ENCODE measurements around the gene CIAO3. TPM values are rescaled to one million over a fixed set of nuclear protein-coding genes. Genes with fewer than 3 reads are reported as not detected.
A peak's percentile ranks its signal among the peaks of the same experiment; 100 is the strongest.
"Not testable (repeated sequence)": the region's sequence is repeated elsewhere in the genome, so short reads cannot be mapped to it uniquely, and the experiment has no call there.

Gene CIAO3
- total RNA-seq, 2 donors from 2014 or later: 22.6 to 23.3 TPM

DNA sequence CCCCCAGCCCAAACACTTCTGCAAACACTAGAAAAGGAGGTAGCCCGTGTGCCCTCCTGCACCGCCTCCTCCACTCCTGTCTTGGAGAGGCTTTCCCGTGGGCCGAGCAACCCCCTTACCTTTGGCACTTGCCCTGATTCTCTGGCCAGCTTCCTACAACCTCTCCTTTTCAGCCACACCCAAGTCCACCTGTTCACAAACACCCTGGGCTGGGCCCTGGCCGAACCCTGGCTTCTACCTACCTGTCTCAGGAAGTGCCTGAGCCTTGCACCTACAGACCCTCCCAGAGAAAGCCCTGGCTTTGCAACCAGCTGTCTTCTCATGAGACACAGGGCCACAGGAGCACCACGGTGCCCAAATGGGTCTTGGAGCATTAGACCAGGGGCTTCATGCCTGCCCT, 21.9 kb downstream of the CIAO3 start:
- intact Hi-C loops (cut with DNase I): loop anchor here in 1 of 2 donors (10.0 kb wide), 1 partner anchor 336 kb away; no protein-coding TSS in a partner anchor
- DNase-seq: no peak
- no peak for ATAC-seq

DNA sequence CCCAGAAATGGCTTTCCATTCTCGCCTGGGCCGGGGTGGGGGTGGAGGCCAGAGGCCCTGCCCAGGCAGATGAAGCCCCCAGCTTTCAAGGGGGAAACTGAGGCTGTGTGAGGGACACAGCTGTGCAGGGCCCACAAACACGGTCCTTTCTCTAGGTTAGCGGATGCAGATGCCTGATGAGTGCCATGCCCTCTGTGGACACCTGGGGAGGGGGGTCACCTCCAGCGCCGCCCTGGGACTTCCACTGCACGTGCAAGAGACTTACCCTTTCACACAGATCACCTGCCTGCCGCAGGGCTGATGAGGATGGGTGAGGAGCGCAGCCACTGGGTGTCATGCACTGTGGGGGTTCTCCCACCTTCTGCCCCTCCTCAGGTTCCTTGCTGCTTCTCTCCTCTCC, 22.4 kb downstream of the CIAO3 start:
- DNase-seq: no peak
- intact Hi-C loops (cut with DNase I): loop anchor here in 1 of 2 donors (10.0 kb wide), 1 partner anchor 336 kb away; no protein-coding TSS in a partner anchor
- ATAC-seq: no peak

DNA sequence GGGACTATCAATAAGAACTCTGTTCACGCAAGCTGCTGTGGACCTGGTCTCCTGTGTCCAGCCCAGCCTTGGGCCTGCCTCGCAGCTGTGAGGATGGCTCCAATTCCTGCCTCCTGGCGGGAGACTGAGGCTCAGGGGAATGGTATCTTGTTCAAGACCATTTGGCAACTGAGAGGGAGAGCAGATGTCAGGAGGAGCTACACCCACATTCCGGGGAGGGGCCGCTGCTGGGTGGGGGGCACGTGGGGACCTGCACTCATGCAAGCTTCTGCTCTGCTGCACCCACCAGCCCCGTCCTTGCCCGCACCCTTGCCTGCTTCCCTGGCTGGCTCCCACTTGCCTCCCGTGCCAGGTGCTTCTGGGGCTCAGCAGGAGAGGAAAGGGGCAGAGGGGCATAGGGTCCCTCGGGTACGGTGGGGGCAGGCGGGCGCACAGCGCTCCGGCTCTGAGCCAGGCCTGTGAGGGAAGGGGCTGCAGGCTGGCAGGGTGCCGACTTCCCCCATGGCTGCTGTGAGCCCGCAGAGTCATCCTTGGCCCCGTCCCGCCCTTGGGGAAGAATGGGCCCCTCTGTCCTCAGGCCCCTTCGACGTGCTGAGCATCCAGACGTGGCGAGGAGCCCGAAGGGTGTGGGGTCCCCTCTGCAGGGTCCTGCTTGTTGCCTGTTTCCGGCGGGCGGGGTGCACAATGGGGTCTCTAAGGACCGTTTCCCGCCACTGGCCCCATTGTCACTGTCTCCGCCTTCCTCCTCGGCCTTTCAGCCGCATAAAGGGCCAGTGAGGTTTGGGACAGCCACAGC, 23.1 kb downstream of the CIAO3 start:
- intact Hi-C loops (cut with DNase I): loop anchor here in 1 of 2 donors (10.0 kb wide), 1 partner anchor 337 kb away; no protein-coding TSS in a partner anchor
- DNase-seq (no peak), ATAC-seq (no peak)

DNA sequence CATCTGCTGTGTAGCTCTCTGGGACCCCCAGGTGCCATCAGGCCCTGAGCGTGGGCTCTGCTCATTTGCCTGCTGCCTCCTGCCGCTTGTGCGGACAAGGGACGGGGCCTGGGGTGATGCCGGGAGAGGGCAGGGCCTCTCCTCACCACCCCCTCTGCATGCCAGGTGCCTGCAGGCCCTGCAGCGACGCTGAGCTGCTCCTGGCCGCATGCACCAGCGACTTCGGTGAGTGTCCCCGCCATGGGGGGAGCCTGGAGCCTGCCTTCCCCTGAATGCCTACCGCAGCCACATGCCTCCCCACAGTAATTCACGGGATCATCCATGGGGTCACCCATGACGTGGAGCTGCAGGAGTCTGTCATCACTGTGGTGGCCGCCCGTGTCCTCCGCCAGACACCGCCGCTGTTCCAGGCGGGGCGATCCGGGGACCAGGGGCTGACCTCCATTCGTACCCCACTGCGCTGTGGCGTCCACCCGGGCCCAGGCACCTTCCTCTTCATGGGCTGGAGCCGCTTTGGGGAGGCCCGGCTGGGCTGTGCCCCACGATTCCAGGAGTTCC, 23.9 kb downstream of the CIAO3 start:
- ATAC-seq: no peak
- no peak for DNase-seq
- intact Hi-C loops (cut with DNase I): loop anchor here in 1 of 2 donors (10.0 kb wide), 1 partner anchor 338 kb away; no protein-coding TSS in a partner anchor

DNA sequence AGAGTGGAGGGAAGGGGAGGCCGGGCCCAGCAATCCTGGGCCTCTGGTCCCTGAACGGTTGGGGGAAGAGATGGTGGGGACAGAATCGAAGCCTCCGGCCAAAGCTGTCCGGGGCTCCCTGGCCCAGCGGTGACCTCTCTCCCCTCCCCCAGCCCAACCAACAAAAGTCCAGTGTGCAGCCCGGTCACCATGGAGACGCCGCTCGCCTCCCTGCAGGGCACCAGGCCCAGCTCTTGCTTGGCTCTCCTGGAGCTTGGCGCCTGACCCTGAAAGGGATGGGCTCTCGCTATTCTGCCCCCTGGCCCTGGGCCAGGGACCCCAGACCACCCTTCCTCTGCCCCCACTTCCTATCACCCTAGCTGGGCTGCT, 24.6 kb downstream of the CIAO3 start:
- no peak for ATAC-seq
- intact Hi-C loops (cut with DNase I): loop anchor here in 1 of 2 donors (10.0 kb wide), 1 partner anchor 339 kb away; no protein-coding TSS in a partner anchor
- DNase-seq: no peak

DNA sequence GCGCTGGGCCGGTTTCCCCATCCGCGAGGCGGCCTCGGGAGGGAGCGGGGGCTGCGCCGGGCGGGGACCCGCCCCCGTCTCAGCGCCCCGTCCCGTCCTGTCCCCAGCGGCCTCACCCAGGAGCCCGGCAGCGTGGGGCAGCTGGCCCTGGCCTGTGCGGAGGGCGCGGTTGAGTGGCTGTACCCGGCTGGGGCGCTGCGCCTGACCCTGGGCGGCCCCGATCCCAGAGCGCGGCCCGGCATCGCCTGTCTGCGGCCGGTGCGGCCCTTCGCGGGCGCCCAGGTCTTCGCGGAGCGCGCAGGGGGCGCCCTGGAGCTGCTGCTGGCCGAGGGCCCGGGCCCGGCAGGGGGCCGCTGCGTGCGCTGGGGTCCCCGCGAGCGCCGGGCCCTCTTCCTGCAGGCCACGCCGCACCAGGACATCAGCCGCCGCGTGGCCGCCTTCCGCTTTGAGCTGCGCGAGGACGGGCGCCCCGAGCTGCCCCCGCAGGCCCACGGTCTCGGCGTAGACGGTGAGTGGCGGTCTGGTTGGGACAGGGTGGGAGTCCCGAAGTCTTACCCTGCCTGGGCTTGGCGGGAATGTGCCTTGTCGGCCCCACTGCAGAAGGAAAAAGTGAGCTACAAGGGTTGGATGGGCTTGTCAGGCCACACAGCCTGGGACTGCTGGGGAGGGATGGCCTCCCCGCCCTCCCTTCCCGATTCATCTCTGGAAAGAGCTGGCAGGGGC, 25.2 kb downstream of the CIAO3 start:
- DNase-seq (no peak), ATAC-seq (peak; percentile 1 to 7)
- intact Hi-C loops (cut with DNase I): loop anchor here in 1 of 2 donors (10.0 kb wide), 1 partner anchor 339 kb away; no protein-coding TSS in a partner anchor

DNA sequence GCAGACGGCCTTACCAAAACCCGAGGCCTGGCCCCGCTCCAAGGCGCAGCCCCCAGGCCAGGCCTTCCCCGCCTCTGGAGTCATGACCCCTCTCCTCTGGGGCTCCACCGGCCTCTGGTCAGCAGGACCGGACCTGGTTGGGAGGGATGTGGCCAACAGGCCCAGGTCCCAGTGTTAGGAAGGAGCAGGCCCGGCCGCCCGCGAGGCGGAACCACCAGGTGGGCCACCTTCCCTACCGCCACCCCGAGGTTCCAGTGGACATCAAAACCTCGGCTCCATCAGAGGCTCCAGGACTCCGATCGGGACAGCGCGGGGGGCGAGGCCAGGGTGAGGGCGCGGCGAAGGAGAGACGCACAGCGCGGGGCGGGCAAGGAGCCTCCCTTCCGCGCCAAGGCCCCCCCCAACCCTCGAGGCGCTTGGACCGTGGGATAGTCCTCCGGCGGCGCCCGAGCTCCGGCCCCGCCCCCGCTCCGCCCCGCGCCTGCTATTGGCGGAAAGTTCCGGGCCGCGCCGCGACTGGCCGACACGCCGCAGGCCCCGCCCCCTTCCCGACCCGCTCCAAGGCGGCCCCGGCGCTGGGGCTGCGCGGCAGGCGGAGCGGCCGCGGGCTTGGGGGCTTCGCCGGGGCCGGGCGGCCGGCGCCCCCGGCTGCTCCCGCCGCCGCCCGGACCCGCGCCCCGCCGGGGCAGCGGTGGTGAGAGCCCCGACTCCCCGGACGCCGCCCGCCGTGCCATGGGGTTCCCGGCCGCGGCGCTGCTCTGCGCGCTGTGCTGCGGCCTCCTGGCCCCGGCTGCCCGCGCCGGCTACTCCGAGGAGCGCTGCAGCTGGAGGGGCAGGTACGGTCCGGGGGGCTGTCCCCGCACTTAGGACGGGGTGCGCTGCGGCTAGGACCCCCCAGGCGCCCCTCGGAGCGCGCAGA, 26.0 kb downstream of the CIAO3 start, which contains the start of gene METRN:
TSS of gene METRN (plus strand) at position 561 of the 919 bp plus-strand sequence. CDS start at position 733, 172 bp downstream.
- peak; percentile 95 for DNase-seq
- peak; percentile 85 to 95 for ATAC-seq
- intact Hi-C loops (cut with DNase I): loop anchor here in 1 of 2 donors (5.0 to 10.0 kb wide), 2 partner anchors 72 to 340 kb away; partner anchors contain the start of genes CHTF18 and RPUSD1

DNA sequence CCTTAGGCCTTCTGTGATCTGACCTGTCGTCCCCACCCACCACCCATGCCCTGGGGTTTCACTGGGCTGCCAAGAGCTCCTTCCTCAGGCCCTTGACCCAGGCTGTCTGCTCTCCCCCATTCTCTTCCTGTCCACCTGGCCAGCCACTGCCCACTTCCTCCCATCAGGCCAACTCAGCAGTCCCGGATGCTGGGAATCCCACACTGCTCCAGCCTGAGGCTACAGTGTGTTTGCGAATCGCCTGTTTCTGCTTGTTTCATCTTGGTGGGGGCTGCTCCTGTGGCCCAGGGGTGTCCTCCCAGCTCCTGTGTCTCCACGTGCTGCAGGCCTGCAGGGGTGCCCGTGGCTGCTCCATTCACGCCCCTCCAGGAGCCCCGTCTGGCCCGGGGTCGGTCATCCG, 26.7 kb downstream of the CIAO3 start:
- no peak for DNase-seq

DNA sequence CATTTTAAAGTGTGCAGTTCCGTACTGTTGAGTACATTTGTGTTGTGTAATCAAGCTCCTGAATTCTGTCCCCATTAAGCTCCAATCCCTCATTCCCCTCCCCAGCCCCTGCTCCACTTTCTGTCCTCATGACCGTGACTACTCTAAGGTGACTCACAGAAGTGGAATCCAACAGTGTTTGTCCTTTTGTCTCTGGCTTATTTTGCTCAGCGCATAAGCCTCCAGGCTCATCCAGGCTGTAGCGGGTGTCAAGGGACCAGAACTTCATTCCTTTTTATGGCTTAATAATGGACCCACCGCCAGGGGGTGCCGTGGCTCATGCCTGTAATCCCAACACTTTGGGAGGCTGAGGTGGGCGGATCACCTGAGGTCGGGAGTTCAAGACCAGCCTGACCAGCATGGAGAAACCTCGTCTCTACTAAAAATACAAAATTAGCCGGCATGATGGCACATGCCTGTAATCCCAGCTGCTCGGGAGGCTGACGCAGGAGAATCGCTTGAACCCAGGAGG, 28.0 kb downstream of the CIAO3 start:
- not testable (repeated sequence) for ATAC-seq, DNase-seq
- intact Hi-C loops (cut with DNase I): loop anchor here in 1 of 2 donors (5.0 to 10.0 kb wide), 2 partner anchors 75 to 342 kb away; partner anchors contain the start of genes CHTF18 and RPUSD1

More for the DNA sequence above, 26.7 kb downstream of the CIAO3 start:
- ATAC-seq: no peak
- intact Hi-C loops (cut with DNase I): loop anchor here in 1 of 2 donors (5.0 to 10.0 kb wide), 2 partner anchors 73 to 341 kb away; partner anchors contain the start of genes CHTF18 and RPUSD1

DNA sequence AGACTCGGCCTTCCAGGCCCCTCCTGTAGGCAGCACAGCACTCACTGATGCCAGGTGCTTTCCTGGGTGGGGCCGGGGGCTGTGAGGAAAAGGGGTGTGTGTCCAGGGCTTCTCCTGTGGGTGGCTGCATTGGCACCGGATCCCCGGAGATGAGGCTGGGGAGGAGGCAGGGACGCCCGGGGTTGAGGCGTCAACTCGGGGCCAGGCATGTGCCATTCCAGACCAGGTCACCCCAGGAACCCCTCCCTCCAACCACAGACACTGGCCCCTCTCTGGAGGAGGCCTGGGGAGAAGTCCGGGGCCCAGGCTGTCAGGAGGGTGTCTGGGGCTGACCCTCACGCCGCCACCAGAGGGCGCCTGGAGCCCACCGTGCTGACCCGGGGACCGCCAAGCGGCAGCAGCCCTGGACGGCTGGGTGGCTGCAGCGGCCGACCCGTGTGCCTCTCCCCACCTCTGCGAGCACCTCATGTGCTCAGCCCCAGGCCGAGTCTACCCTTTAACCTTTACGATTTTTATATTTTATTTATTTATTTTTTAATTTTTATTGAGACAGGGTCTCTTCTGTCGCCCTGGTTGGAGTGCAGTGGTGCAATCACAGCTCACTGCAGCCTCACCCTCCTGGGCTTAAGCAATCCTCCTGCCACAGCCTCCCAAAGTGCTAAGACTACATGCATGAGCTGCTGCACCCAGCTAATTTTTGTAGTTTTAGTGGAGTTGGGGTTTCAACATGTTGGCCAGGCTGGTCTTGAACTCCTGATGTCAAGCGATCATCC, 29.1 kb downstream of the CIAO3 start:
- intact Hi-C loops (cut with DNase I): loop anchor here (1.0 to 10.0 kb wide), 3 partner anchors 74 to 343 kb away; partner anchors contain the start of genes CHTF18 (in 1 of the 2) and RPUSD1 (in 1 of the 2)
- peak; percentile 53 to 64 for ATAC-seq
- DNase-seq: peak; percentile 82

DNA sequence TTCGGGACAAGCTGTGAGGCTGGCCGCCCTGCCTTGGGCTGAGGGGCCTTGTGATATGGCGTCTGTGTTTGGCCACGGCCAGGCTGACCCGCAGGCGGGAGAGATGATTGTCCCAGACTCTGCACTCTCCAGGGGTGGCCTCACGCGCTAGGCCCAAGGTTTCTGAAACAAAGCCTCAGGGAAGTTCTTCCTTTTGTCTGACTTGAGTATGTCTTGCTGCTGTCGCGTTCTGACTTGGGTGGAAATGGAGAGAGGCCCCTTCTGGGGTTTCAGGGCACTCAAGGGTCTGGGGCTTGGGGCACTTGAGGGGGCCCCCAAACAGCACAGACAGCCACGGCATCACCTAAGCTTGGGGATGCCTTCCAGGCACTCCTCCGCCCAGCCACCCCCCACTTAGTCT, 29.7 kb downstream of the CIAO3 start:
- intact Hi-C loops (cut with DNase I): loop anchor here (1.0 to 10.0 kb wide), 3 partner anchors 74 to 344 kb away; partner anchors contain the start of genes CHTF18 (in 1 of the 2) and RPUSD1 (in 1 of the 2)
- DNase-seq (no peak), ATAC-seq (no peak)

DNA sequence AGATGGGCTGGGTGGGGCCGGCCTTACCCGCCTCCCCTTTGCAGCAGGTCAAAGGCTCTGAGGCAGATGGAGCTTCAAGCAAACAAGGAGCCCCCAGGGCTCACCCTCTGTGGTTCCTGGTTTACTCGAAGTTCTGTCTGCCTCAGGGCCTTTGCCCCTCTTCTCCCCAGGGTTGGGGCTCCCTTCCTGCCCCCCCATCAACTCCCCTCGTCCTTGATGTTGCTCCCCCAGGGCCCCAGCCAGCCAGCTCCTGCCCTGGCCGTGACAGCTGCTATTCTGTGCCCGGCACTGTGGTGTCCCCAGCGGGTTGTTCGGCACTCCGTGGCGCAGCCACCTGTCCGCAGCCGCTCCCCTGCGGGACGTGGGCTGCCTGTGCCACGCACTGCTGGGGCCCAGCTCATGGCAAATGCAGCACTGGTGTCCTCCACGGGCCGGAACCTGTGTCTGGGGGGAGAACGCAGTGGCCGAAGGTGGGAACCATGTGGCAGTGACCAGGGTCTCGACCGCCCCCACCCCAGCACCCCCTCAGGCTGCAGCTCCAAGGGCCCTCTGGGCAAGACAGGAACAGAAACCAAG, 30.2 kb downstream of the CIAO3 start:
- DNase-seq: no peak
- intact Hi-C loops (cut with DNase I): loop anchor here (1.0 to 10.0 kb wide), 3 partner anchors 75 to 344 kb away; partner anchors contain the start of genes CHTF18 (in 1 of the 2) and RPUSD1 (in 1 of the 2)
- no peak for ATAC-seq

DNA sequence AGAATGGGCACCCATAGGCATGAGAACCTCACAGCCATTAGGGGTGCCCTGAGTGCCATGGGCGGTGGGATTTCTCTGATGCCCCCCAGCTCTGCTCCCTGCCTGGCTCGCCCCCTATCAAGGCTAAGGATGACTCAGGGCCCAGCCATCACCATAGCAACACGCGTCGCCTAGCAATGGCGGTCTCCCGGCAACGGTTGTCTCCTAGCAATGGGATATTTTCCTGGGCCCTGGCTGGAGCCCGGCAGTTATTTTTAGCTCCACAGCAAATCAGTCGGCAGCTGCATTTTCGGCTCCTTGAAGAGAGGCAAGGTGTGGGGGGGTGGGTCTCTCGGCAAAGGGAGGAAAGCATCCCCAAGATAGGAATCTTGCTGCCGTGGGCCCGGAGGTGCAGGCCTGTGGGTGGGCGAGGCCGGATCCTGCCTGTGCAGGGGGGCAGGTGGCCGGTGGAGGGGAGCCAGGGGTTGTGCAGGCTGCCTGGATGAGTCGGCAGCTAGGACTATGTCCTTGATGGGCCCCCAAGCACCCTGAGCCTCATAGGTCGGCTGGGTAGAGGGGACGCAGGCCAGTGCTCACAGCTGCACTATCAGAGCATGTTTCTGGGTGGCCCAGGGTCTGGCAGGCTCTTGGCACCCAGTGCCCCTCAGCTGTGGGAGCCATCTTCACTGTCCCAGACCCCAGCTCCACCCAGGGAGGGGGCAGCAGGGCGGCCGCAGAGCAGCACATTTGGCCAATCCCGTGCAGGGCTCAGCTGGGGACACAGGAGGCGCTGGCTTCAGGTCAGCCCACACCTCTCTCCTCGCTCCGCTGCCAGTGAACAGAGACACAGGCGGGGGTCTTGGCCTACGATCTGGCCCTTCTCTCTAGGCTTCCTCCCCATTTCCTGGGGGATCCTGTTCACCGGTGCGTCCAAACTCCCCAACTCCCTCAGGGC, 31.0 kb downstream of the CIAO3 start:
- intact Hi-C loops (cut with DNase I): loop anchor here in 1 of 2 donors (5.0 to 10.0 kb wide), 2 partner anchors 77 to 345 kb away; partner anchors contain the start of genes CHTF18 and RPUSD1

DNA sequence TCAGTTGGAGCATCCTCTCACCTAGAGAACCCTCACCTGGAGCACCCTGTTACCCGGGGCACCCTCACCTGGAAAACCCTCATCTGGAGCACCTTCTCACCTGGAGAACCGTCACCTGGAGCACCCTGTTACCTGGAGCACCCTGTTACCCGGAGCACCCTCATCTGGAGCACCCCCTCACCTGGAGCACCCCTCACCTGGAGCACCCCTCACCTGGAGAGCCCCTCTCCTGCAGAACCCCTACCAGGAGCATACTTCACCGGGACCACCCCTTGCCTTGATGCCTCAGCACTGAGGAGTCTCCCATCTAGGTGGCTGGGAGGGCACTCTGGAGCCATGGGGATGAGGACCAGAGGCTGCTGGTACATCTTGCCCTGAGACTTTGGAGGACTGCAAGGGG, 31.8 kb downstream of the CIAO3 start:
- ATAC-seq (no peak), DNase-seq (no peak)
- intact Hi-C loops (cut with DNase I): no loop called here

More for the DNA sequence above, 31.0 kb downstream of the CIAO3 start:
- DNase-seq (no peak), ATAC-seq (no peak)

DNA sequence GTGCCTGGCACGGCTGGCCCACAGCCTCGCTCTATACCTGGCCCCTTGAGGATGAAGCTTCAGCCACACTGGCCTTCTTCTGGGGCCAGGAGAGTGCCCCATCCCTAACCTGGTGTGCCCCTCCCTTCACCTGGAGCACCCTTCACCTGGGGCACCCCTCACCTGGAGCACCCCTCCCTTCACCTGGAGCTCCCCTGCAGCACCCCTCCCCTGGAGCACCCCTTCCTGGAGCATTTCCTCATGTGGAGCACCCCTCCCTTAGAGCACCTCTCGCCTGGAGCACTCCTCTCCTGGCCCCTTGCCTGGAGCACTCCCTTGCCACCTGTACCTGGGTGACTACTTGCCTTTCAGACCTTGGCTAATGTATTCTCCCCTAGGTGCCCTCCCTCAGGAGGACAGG, 32.8 kb downstream of the CIAO3 start:
- ATAC-seq (no peak), DNase-seq (no peak)
- intact Hi-C loops (cut with DNase I): no loop called here

All from left cardiac atrium (tissue), 4 donors.